PFSK-1 (cell line): Measurements from ENCODE around the gene KCTD3.

Source experiments
- POLR2AphosphoS5 ChIP-seq: IDR thresholded peaks from 2 replicates; pipeline ENCODE4 v1.6.1; 2012; ENCODE audit warnings: low read depth, mild to moderate bottlenecking, control low read depth, low read length, moderate library complexity
- REST ChIP-seq, 2 experiments: IDR thresholded peaks; 2 replicates each; pipeline versions ENCODE4 v1.6.1 to v1.8.0; 2011 to 2012; ENCODE audit warnings: low read depth in 2 of 2, low read length in 2 of 2, control low read depth in 1 of 2, inconsistent platforms in 1 of 2, mild to moderate bottlenecking in 1 of 2, moderate library complexity in 1 of 2; ENCODE audit not compliant: insufficient read depth in 1 of 2
- SIN3A ChIP-seq: IDR thresholded peaks from 2 replicates; pipeline ENCODE4 v1.6.1; 2012; ENCODE audit warnings: mild to moderate bottlenecking, low read length, moderate library complexity, borderline replicate concordance; ENCODE audit not compliant: insufficient read depth
- TAF1 ChIP-seq: IDR thresholded peaks from 2 replicates; pipeline ENCODE4 v1.6.1; 2012; ENCODE audit warnings: low read length, control low read depth, borderline replicate concordance; ENCODE audit not compliant: insufficient read depth

GRCh38 chr1:215623162-215623561 lies 56.1 kb downstream of the KCTD3 start:
- TF ChIP-seq TAF1 = no peak
- no peak for TF ChIP-seq POLR2AphosphoS5
- TF ChIP-seq REST (IDR thresholded peaks at IDR 0.05; ENCODE audit: insufficient read depth in 1 of 2, low read depth in 2 of 2, low read length in 2 of 2) = no peak
- no peak for TF ChIP-seq SIN3A
